Transverse colon (tissue), 4 donors: ENCODE data around the gene CRKL.

ENCODE experiments used
- EP300 ChIP-seq: sonication (generic); formaldehyde crosslinking; IDR thresholded peaks from one replicate; pipeline ENCODE4 v1.6.1; 2017; ENCODE audit warnings: antibody characterized with exemption, low read depth
- POLR2A ChIP-seq: fragments of 450-650 bp; IDR thresholded peaks from one replicate; pipeline ENCODE4 v1.6.1; 2016; ENCODE audit warnings: antibody characterized with exemption, mild to moderate bottlenecking, moderate library complexity
- POLR2AphosphoS5 ChIP-seq, 3 donors: sonication (generic); formaldehyde crosslinking; IDR thresholded peaks; one replicate each; pipeline ENCODE4 v1.6.1; 2016; ENCODE audit warnings: antibody characterized with exemption in 3 of 3
- TF ChIP-seq, protein P1 (sequence below), 5 experiments: fragments of 200-600 bp in 3 of 5; fragments of 450-650 bp in 2 of 5; sonication (generic) in 3 of 5; IDR thresholded peaks; 1 replicate in 2 of 5; 2 replicates in 3 of 5; pipeline ENCODE4 v1.5.1; 2016 to 2017; ENCODE audit warnings: antibody characterized with exemption in 5 of 5, inconsistent platforms in 3 of 5, mild to moderate bottlenecking in 2 of 5, moderate library complexity in 1 of 5

DNA sequence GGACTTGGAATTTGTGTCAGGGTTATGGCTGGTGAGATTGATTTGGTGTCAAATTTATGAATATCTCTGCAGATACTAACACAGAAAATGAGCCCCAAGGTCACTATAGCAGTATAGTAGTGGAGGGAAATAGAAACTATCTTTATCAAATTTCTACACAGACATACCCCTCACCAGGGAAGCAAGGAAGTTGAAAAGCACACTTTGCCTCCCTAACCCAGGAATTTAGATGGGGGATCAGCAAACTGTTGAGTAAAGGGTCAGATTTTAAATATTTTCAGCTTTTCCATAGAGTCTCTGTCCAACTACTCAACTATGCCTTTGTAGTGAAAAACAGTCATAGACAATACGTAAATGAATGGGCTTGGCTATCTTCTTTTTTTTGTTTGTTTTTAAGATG, 12.8 kb downstream of the CRKL start:
- TF ChIP-seq, protein P1, sequence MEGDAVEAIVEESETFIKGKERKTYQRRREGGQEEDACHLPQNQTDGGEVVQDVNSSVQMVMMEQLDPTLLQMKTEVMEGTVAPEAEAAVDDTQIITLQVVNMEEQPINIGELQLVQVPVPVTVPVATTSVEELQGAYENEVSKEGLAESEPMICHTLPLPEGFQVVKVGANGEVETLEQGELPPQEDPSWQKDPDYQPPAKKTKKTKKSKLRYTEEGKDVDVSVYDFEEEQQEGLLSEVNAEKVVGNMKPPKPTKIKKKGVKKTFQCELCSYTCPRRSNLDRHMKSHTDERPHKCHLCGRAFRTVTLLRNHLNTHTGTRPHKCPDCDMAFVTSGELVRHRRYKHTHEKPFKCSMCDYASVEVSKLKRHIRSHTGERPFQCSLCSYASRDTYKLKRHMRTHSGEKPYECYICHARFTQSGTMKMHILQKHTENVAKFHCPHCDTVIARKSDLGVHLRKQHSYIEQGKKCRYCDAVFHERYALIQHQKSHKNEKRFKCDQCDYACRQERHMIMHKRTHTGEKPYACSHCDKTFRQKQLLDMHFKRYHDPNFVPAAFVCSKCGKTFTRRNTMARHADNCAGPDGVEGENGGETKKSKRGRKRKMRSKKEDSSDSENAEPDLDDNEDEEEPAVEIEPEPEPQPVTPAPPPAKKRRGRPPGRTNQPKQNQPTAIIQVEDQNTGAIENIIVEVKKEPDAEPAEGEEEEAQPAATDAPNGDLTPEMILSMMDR (IDR thresholded peaks at IDR 0.05), result no peak
- TF ChIP-seq EP300 (no peak), POLR2A (no peak), POLR2AphosphoS5 (IDR thresholded peaks at IDR 0.05) (no peak)
